ENCODE measurements around the gene TGFBI.

TGFBI gene

DNA sequence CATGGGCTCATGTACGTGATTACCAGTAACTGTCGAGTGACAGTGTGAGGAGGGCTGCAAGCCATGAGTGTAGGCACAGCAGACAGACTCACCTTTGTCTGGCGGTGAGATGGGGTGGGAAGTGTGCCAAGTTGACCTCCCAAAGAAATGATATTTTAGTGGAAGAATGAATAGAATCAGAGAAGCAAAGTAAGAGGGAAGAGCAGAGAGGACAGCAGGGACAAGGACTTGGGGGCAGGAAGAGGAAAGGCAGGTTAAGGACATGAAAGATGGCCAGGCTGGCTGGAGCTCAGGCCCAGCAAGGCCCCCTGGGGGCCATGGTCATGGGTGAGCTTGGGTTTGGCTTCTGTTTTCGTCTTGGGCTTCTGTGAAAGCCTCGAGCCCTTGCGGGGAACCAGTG, 20.2 kb downstream of the TGFBI start:
- DNase-seq = no peak
- Histone ChIP-seq H3K4me3 (ENCODE audit: control insufficient read depth in 1 of 7, extremely low read depth in 1 of 7, insufficient read depth in 4 of 7, low read depth in 2 of 7, low read length in 6 of 7) (no peak overlapping the region), H3K27me3 (replicated peaks in 2 of 5; ENCODE audit: control insufficient read depth in 4 of 5, insufficient read depth in 5 of 5, low read length in 4 of 5) (peaks cover 0 to 9% (median 0%) of the 10 kb centered on the region in 5 experiments), H3K4me1 (ENCODE audit: control extremely low read depth in 1 of 4, control insufficient read depth in 4 of 4, insufficient read depth in 4 of 4, low read length in 3 of 4) (peaks cover 0 to 9% (median 8%) of the 10 kb centered on the region in 4 experiments), H3K27ac (ENCODE audit: insufficient read depth in 1 of 2, low read depth in 1 of 2, low read length in 2 of 2, poor library complexity in 1 of 2, severe bottlenecking in 2 of 2) (no peak overlapping the region), H3K9me3 (ENCODE audit: control extremely low read depth in 1 of 5, control insufficient read depth in 4 of 5, insufficient read depth in 2 of 5, low read depth in 1 of 5, low read length in 4 of 5) (no peaks in the 10 kb centered on the region), H3K36me3 (ENCODE audit: control insufficient read depth in 4 of 4, insufficient read depth in 4 of 4, low read length in 3 of 4) (no peaks in the 10 kb centered on the region)
- WGBS (ENCODE audit: insufficient coverage) = 98% methylated on average over 4 of the region's 6 CpGs
- ChIA-PET CTCF (interaction anchor here (1.4 to 2.2 kb wide), 2 partner anchors 13 to 30 kb away, joined by 3 to 7 read pairs; no protein-coding TSS in a partner anchor), POLR2A (no interaction called here)

DNA sequence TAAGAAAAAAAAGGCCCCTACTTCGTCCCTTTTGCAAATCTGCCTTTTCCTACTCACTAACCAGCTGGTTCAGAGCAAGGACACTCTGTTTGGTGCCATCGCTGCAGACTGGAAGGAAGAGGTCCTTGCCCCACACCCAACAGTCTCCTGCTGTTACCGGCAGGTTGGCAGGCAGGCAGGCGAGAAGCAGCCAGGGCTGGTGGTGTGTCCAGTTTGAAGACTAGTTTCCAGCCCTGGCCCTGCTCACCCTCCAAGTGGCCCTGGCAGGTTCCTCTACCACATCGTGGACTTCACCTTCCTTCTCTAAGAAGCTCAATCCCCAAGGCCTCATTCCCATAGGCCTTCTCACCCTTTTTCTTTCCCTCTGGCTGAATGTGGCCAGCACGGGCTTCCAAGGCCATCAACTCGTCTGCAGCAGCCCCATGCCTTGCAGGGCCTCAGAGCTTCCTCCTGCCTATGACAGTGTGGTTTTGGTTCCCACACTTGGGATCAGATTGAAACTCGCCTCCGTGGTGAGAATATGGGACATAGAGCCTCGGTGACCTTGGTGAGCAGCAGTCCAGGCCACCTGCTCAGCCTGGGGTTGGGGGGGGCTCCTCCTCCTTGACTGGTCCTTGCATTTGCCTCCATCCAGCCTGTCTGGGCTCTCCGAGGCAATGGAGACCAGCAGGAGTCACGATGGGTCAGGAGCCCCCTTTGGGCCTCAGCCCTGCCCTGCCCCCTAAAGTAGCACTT, 22.9 kb downstream of the TGFBI start:
- WGBS (ENCODE audit: insufficient coverage) = 94% methylated on average over 10 of the region's 12 CpGs
- no peaks in the 10 kb centered on the region for H3K9me3 ChIP-seq (ENCODE audit: control extremely low read depth in 1 of 5, control insufficient read depth in 4 of 5, insufficient read depth in 2 of 5, low read depth in 1 of 5, low read length in 4 of 5)
- no peak overlapping the region for H3K4me3 ChIP-seq (ENCODE audit: control insufficient read depth in 1 of 7, extremely low read depth in 1 of 7, insufficient read depth in 4 of 7, low read depth in 2 of 7, low read length in 6 of 7)
- peaks cover 0 to 9% (median 7%) of the 10 kb centered on the region in 4 experiments for H3K4me1 ChIP-seq (ENCODE audit: control extremely low read depth in 1 of 4, control insufficient read depth in 4 of 4, insufficient read depth in 4 of 4, low read length in 3 of 4)
- ChIA-PET POLR2A (no interaction called here), CTCF (interaction anchor here (1.3 to 2.2 kb wide), 2 partner anchors 10 to 17 kb away, joined by 4 to 7 read pairs; no protein-coding TSS in a partner anchor)
- H3K36me3 ChIP-seq (ENCODE audit: control insufficient read depth in 4 of 4, insufficient read depth in 4 of 4, low read length in 3 of 4) = no peaks in the 10 kb centered on the region
- peaks cover 0 to 9% (median 0%) of the 10 kb centered on the region in 5 experiments for H3K27me3 ChIP-seq (replicated peaks in 2 of 5; ENCODE audit: control insufficient read depth in 4 of 5, insufficient read depth in 5 of 5, low read length in 4 of 5)
- H3K27ac ChIP-seq (ENCODE audit: insufficient read depth in 1 of 2, low read depth in 1 of 2, low read length in 2 of 2, poor library complexity in 1 of 2, severe bottlenecking in 2 of 2) = no peak overlapping the region
- DNase-seq = no peak

DNA sequence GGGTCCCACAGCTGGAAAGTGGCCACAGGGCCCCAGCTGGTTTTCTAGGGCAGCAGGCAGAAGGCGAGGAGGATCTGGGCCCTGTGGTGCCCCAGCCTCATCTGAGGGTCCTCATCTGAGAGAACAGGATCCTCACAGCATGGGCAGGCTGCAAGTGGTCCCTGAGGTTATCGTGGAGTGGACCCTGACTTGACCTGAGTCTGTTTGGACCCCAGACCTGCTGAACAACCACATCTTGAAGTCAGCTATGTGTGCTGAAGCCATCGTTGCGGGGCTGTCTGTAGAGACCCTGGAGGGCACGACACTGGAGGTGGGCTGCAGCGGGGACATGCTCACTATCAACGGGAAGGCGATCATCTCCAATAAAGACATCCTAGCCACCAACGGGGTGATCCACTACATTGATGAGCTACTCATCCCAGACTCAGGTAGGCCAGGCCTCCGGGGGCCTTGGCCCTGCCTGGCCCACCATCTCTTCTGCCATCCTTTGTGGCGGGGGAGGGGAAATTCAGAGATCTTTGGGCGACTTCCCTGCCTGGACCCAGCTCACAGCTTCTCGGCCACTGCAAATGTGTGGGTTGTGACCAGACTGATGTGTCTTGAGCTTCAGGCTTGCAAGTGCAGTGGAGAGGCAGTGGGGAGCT, 24.0 kb downstream of the TGFBI start:
- CTCF ChIA-PET = interaction anchor here (1.3 kb wide), 1 partner anchor 18 kb away, joined by 4 read pairs; no protein-coding TSS in a partner anchor
- 96% methylated on average over 11 of the region's 13 CpGs for WGBS (ENCODE audit: insufficient coverage)
- H3K9me3 ChIP-seq (ENCODE audit: control extremely low read depth in 1 of 5, control insufficient read depth in 4 of 5, insufficient read depth in 2 of 5, low read depth in 1 of 5, low read length in 4 of 5) = no peaks in the 10 kb centered on the region
- no peaks in the 10 kb centered on the region for H3K36me3 ChIP-seq (ENCODE audit: control insufficient read depth in 4 of 4, insufficient read depth in 4 of 4, low read length in 3 of 4)
- peaks cover 0 to 6% (median 4%) of the 10 kb centered on the region in 4 experiments for H3K4me1 ChIP-seq (ENCODE audit: control extremely low read depth in 1 of 4, control insufficient read depth in 4 of 4, insufficient read depth in 4 of 4, low read length in 3 of 4)
- no peak overlapping the region for H3K4me3 ChIP-seq (ENCODE audit: control insufficient read depth in 1 of 7, extremely low read depth in 1 of 7, insufficient read depth in 4 of 7, low read depth in 2 of 7, low read length in 6 of 7)
- DNase-seq = no peak
- H3K27me3 ChIP-seq (replicated peaks in 2 of 5; ENCODE audit: control insufficient read depth in 4 of 5, insufficient read depth in 5 of 5, low read length in 4 of 5) = peaks cover 0 to 13% (median 3%) of the 10 kb centered on the region in 5 experiments
- no peak overlapping the region for H3K27ac ChIP-seq (ENCODE audit: insufficient read depth in 1 of 2, low read depth in 1 of 2, low read length in 2 of 2, poor library complexity in 1 of 2, severe bottlenecking in 2 of 2)
- POLR2A ChIA-PET = no interaction called here

DNA sequence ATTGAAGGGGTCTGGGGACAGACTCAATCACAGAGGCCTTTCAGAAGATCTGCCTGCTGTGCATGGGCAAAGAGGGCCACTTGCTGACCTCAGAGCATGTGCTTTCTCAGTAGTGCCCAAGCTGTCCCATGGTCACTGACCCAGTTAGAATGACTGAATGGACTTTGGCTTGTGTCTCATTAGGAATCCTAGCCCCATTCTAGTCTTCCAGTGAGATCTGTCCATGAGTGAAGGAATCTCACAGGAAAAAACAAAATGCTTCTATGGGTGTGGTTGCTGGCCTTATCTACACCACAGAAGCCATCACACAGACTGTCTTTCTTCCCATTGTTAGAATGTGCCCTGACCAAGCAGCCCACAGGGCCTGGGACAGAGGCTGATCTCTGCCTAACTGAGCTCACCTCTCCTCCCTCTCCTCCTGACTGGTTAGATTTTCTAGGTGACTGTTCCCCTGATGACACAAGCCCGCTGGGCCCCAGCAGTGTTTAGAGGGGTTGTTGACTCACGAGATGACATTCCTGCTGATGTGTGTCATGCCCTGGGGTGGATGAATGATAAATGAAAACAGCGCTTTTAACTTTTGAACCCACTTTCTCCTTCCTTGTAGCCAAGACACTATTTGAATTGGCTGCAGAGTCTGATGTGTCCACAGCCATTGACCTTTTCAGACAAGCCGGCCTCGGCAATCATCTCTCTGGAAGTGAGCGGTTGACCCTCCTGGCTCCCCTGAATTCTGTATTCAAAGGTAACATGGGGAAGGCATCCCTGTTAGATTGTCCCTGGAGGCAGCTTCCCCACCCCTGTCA, 24.8 kb downstream of the TGFBI start:
- Histone ChIP-seq H3K4me1 (ENCODE audit: control extremely low read depth in 1 of 4, control insufficient read depth in 4 of 4, insufficient read depth in 4 of 4, low read length in 3 of 4) (no peaks in the 10 kb centered on the region), H3K9me3 (ENCODE audit: control extremely low read depth in 1 of 5, control insufficient read depth in 4 of 5, insufficient read depth in 2 of 5, low read depth in 1 of 5, low read length in 4 of 5) (no peaks in the 10 kb centered on the region), H3K4me3 (ENCODE audit: control insufficient read depth in 1 of 7, extremely low read depth in 1 of 7, insufficient read depth in 4 of 7, low read depth in 2 of 7, low read length in 6 of 7) (no peak overlapping the region), H3K27ac (ENCODE audit: insufficient read depth in 1 of 2, low read depth in 1 of 2, low read length in 2 of 2, poor library complexity in 1 of 2, severe bottlenecking in 2 of 2) (no peak overlapping the region), H3K36me3 (ENCODE audit: control insufficient read depth in 4 of 4, insufficient read depth in 4 of 4, low read length in 3 of 4) (no peaks in the 10 kb centered on the region), H3K27me3 (replicated peaks in 2 of 5; ENCODE audit: control insufficient read depth in 4 of 5, insufficient read depth in 5 of 5, low read length in 4 of 5) (peaks cover 0 to 17% (median 3%) of the 10 kb centered on the region in 5 experiments)
- no peak for DNase-seq
- ChIA-PET POLR2A (no interaction called here), CTCF (interaction anchor here (1.3 kb wide), 2 partner anchors 10 to 19 kb away, joined by 4 read pairs; no protein-coding TSS in a partner anchor)
- WGBS (ENCODE audit: insufficient coverage) = 100% methylated on average over 2 of the region's 6 CpGs

DNA sequence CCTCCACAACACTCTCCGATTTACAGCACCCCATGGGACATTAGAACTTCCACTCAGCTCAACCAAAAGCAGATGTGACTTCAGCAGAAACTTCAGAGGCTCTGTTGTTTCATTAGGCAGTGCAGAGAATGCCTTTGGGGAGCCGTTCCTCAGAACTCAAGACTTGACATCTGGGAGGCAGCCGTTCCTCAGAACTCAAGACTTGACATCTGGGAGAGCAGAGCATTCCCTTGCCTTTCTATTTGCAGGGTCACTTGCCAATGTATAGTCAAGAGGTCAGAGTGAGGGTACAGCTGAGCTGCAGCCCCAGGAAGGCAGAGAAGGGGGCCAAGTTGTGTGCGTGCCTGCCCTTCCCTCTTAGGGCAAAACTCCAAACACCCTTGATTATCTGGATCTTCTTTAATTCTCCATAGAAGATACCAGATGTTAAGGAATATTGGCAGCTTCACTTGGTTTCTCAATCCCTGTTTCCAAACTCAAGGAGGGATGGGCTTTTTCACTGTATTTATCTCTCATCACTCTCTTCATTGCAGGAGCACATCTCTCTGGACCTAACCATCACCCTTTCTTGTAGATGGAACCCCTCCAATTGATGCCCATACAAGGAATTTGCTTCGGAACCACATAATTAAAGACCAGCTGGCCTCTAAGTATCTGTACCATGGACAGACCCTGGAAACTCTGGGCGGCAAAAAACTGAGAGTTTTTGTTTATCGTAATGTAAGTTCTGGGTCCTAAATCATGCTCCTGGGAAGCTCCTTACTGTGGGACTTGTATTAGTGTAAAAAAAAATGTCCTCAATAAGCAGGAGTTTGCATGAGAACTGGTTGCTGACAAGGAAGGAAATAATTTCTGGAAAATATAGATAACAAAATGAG, 25.6 kb downstream of the TGFBI start:
- CTCF ChIA-PET = interaction anchor here (1.0 to 2.3 kb wide), 4 partner anchors 9 to 224 kb away, joined by 3 to 5 read pairs (median 4); no protein-coding TSS in a partner anchor
- Histone ChIP-seq H3K27ac (ENCODE audit: insufficient read depth in 1 of 2, low read depth in 1 of 2, low read length in 2 of 2, poor library complexity in 1 of 2, severe bottlenecking in 2 of 2) (no peak overlapping the region), H3K4me1 (ENCODE audit: control extremely low read depth in 1 of 4, control insufficient read depth in 4 of 4, insufficient read depth in 4 of 4, low read length in 3 of 4) (no peaks in the 10 kb centered on the region), H3K9me3 (ENCODE audit: control extremely low read depth in 1 of 5, control insufficient read depth in 4 of 5, insufficient read depth in 2 of 5, low read depth in 1 of 5, low read length in 4 of 5) (no peaks in the 10 kb centered on the region), H3K27me3 (replicated peaks in 2 of 5; ENCODE audit: control insufficient read depth in 4 of 5, insufficient read depth in 5 of 5, low read length in 4 of 5) (peaks cover 0 to 17% (median 3%) of the 10 kb centered on the region in 5 experiments), H3K36me3 (ENCODE audit: control insufficient read depth in 4 of 4, insufficient read depth in 4 of 4, low read length in 3 of 4) (no peaks in the 10 kb centered on the region), H3K4me3 (ENCODE audit: control insufficient read depth in 1 of 7, extremely low read depth in 1 of 7, insufficient read depth in 4 of 7, low read depth in 2 of 7, low read length in 6 of 7) (no peak overlapping the region)
- DNase-seq = no peak
- 93% methylated on average over 5 of the region's 7 CpGs for WGBS (ENCODE audit: insufficient coverage)
- POLR2A ChIA-PET = interaction anchor here (0.7 kb wide), 1 partner anchor 22 kb away, joined by 3 read pairs; no protein-coding TSS in a partner anchor

DNA sequence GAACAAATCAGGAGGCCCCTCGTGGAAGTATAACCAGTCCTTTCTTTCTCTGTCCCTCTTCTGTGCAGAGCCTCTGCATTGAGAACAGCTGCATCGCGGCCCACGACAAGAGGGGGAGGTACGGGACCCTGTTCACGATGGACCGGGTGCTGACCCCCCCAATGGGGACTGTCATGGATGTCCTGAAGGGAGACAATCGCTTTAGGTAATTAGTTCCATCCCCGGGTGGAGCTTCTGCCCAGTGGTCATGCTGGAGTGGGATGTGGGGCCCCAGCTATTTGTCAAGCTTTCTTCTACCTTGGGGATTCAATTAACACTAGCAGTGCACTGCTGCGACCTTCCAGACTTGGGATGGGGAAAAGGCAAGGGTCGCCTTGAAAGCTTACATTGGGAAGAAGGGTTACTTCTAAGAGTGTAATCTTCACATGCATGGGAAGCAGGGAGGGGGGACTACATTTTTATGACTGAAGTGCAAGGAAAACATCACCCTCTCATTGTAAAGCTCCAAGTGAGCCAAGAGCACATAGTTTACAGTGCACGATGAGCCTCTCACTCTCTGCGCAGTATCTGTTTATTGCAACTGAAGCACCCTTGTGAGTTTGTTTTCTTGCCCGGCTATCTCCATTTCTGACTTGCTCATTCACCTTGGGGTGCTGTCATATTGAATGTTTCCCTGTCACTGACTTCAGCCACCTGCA, 27.0 kb downstream of the TGFBI start:
- H3K9me3 ChIP-seq (ENCODE audit: control extremely low read depth in 1 of 5, control insufficient read depth in 4 of 5, insufficient read depth in 2 of 5, low read depth in 1 of 5, low read length in 4 of 5) = no peaks in the 10 kb centered on the region
- peaks cover 0 to 16% (median 3%) of the 10 kb centered on the region in 5 experiments for H3K27me3 ChIP-seq (replicated peaks in 2 of 5; ENCODE audit: control insufficient read depth in 4 of 5, insufficient read depth in 5 of 5, low read length in 4 of 5)
- no peaks in the 10 kb centered on the region for H3K36me3 ChIP-seq (ENCODE audit: control insufficient read depth in 4 of 4, insufficient read depth in 4 of 4, low read length in 3 of 4)
- ChIA-PET POLR2A (no interaction called here), CTCF (interaction anchor here (1.1 to 2.3 kb wide), 4 partner anchors 10 to 111 kb away, joined by 3 to 5 read pairs (median 4); no protein-coding TSS in a partner anchor)
- no peak for DNase-seq
- WGBS (ENCODE audit: insufficient coverage) = 97% methylated on average over 14 of the region's 14 CpGs
- H3K4me1 ChIP-seq (ENCODE audit: control extremely low read depth in 1 of 4, control insufficient read depth in 4 of 4, insufficient read depth in 4 of 4, low read length in 3 of 4) = no peaks in the 10 kb centered on the region
- no peak overlapping the region for H3K27ac ChIP-seq (ENCODE audit: insufficient read depth in 1 of 2, low read depth in 1 of 2, low read length in 2 of 2, poor library complexity in 1 of 2, severe bottlenecking in 2 of 2)
- no peak overlapping the region for H3K4me3 ChIP-seq (ENCODE audit: control insufficient read depth in 1 of 7, extremely low read depth in 1 of 7, insufficient read depth in 4 of 7, low read depth in 2 of 7, low read length in 6 of 7)

Measured in common myeloid progenitor, CD34-positive (primary cell).